Measurements from ENCODE around the gene RFK.

- TF ChIP-seq CTCF (IDR thresholded peaks at IDR 0.05) (no peak), POLR2A (IDR thresholded peaks at IDR 0.05) (no peak)
Observed at GRCh38 chr9:76423216-76424177, 29.3 kb upstream of the RFK start.
